OCI-LY3 (cell line): ENCODE results near the gene FRAT2.

Experiments used
- EZH2phosphoT487 ChIP-seq: fragments of 200-600 bp; shearing (Covaris generic); IDR thresholded peaks from 2 replicates; pipeline ENCODE4 v1.6.1; 2018; ENCODE audit warnings: antibody characterized with exemption, mixed run types, low read depth
- TF ChIP-seq, protein P1 (sequence below): fragments of 200-600, 300-600 bp; sonication (generic); IDR thresholded peaks from 2 replicates; pipeline ENCODE4 v1.5.1; 2014; ENCODE audit warnings: antibody characterized with exemption, low read length, low read depth

DNA sequence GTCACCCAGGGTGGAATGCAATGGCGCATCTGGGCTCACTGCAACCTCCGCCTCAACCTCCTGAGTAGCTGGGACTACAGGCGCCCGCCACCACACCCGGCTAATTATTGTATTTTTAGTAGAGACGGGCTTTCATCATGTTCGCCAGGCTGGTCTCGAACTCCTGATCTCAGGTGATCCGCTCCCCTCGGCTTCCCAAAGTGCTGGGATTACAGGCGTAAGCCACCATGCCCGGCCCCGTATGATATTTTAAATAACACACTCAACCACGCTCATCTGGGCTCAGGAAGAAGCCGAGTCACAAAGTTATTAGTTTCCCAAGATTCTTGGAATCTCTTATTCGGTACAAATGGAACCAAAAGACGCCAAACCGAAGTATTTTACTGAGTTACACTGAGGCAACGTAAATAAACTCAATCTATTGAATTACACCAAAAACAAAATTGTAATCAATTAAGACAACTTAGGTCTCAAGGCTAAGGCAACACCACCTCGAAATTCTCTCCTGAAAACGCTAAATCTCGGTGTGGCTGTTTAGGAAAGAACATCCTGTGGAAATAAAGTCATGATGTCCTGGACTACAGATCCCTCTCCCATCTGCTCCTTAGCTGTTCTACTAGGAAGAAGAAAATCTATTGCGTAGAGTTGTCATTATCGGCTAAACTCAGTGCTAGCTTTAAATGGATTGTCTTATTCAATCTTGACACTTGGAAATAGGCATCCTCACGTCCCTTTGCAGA, 43.0 kb downstream of the FRAT2 start:
- TF ChIP-seq, protein P1, sequence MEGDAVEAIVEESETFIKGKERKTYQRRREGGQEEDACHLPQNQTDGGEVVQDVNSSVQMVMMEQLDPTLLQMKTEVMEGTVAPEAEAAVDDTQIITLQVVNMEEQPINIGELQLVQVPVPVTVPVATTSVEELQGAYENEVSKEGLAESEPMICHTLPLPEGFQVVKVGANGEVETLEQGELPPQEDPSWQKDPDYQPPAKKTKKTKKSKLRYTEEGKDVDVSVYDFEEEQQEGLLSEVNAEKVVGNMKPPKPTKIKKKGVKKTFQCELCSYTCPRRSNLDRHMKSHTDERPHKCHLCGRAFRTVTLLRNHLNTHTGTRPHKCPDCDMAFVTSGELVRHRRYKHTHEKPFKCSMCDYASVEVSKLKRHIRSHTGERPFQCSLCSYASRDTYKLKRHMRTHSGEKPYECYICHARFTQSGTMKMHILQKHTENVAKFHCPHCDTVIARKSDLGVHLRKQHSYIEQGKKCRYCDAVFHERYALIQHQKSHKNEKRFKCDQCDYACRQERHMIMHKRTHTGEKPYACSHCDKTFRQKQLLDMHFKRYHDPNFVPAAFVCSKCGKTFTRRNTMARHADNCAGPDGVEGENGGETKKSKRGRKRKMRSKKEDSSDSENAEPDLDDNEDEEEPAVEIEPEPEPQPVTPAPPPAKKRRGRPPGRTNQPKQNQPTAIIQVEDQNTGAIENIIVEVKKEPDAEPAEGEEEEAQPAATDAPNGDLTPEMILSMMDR = no peak
- TF ChIP-seq EZH2phosphoT487 = no peak
